Liver (tissue), 9 donors: ENCODE measurements around the gene IL9. TPM values are rescaled to one million over a fixed set of nuclear protein-coding genes. Genes with fewer than 3 reads are reported as not detected.

Experiments
- DNase-seq: peaks from one replicate; pipeline ENCODE4 v3.0.0-alpha.2; 2017; ENCODE audit warnings: low spot score
- H3K27ac ChIP-seq, 2 donors: one replicate each; pipeline ENCODE4 v1.7.0; 2013; ENCODE audit warnings: inconsistent platforms in 2 of 2, low read length in 2 of 2, control low read depth in 1 of 2, low read depth in 1 of 2, mild to moderate bottlenecking in 1 of 2
- H3K27me3 ChIP-seq, 4 donors: one replicate each; pipeline versions ENCODE4 v1.6.1 to v1.7.0; 2013; ENCODE audit warnings: low read length in 3 of 4, inconsistent platforms in 1 of 4, mild to moderate bottlenecking in 1 of 4, moderate library complexity in 1 of 4; ENCODE audit not compliant: control insufficient read depth in 4 of 4, insufficient read depth in 4 of 4
- H3K36me3 ChIP-seq, 4 donors: one replicate each; pipeline versions ENCODE4 v1.6.1 to v1.7.0; 2013; ENCODE audit warnings: low read length in 3 of 4, mild to moderate bottlenecking in 3 of 4, low read depth in 1 of 4, moderate library complexity in 1 of 4; ENCODE audit not compliant: control insufficient read depth in 4 of 4, insufficient read depth in 3 of 4
- H3K4me1 ChIP-seq, 4 donors: one replicate each; pipeline versions ENCODE4 v1.6.1 to v1.7.0; 2013; ENCODE audit warnings: low read length in 3 of 4, mild to moderate bottlenecking in 3 of 4, moderate library complexity in 1 of 4; ENCODE audit not compliant: control insufficient read depth in 4 of 4, insufficient read depth in 4 of 4
- H3K4me3 ChIP-seq, 3 donors: one replicate each; pipeline versions ENCODE4 v1.6.1 to v1.7.0; 2013; ENCODE audit warnings: low read length in 3 of 3, control low read depth in 1 of 3, low read depth in 1 of 3, mild to moderate bottlenecking in 1 of 3
- H3K9ac ChIP-seq, 2 donors: one replicate each; pipeline ENCODE4 v1.7.0; 2013; ENCODE audit warnings: low read length in 2 of 2, mild to moderate bottlenecking in 2 of 2, moderate library complexity in 2 of 2, control low read depth in 1 of 2, low read depth in 1 of 2
- H3K9me3 ChIP-seq, 4 donors: one replicate each; pipeline versions ENCODE4 v1.6.1 to v1.7.0; 2013; ENCODE audit warnings: low read length in 3 of 4; ENCODE audit not compliant: control insufficient read depth in 4 of 4
- ATF3 ChIP-seq: IDR thresholded peaks from 2 replicates; pipeline ENCODE4 v1.6.1; 2016; ENCODE audit warnings: antibody characterized with exemption
- CTCF ChIP-seq: fragments of 150-350 bp; IDR thresholded peaks from 2 replicates; pipeline ENCODE4 v1.5.1; 2017; ENCODE audit warnings: improper control_type of control experiment, low read depth, low read length; ENCODE audit not compliant: missing input control
- FOXA1 ChIP-seq: IDR thresholded peaks from 2 replicates; pipeline ENCODE4 v1.6.1; 2016; ENCODE audit warnings: antibody characterized with exemption
- FOXA2 ChIP-seq: IDR thresholded peaks from 2 replicates; pipeline ENCODE4 v1.6.1; 2016; ENCODE audit warnings: antibody characterized with exemption
- GABPA ChIP-seq, 2 donors: IDR thresholded peaks in 1 of 2; conservative IDR thresholded peaks in 1 of 2; 2 replicates each; pipeline ENCODE4 v1.6.1; 2016; ENCODE audit warnings: antibody characterized with exemption in 2 of 2, mild to moderate bottlenecking in 1 of 2, moderate library complexity in 1 of 2
- HNF4A ChIP-seq, 2 donors: conservative IDR thresholded peaks; 2 replicates each; pipeline ENCODE4 v1.6.1; 2016; ENCODE audit warnings: antibody characterized with exemption in 2 of 2, mild to moderate bottlenecking in 2 of 2
- HNF4G ChIP-seq: IDR thresholded peaks from 2 replicates; pipeline ENCODE4 v1.6.1; 2016; ENCODE audit warnings: antibody characterized with exemption
- JUND ChIP-seq, 2 donors: IDR thresholded peaks; 2 replicates each; pipeline ENCODE4 v1.6.1; 2016; ENCODE audit warnings: antibody characterized with exemption in 2 of 2
- MAX ChIP-seq: IDR thresholded peaks from 2 replicates; pipeline ENCODE4 v1.6.1; 2016; ENCODE audit warnings: antibody characterized with exemption
- NR2F2 ChIP-seq: IDR thresholded peaks from 2 replicates; pipeline ENCODE4 v1.6.1; 2016; ENCODE audit warnings: antibody characterized with exemption
- RAD21 ChIP-seq, 2 donors: IDR thresholded peaks; 2 replicates each; pipeline ENCODE4 v1.6.1; 2016; ENCODE audit warnings: antibody characterized with exemption in 2 of 2, mild to moderate bottlenecking in 2 of 2
- RXRA ChIP-seq, 2 donors: IDR thresholded peaks; 2 replicates each; pipeline ENCODE4 v1.6.1; 2017 to 2018; ENCODE audit warnings: antibody characterized with exemption in 2 of 2, mild to moderate bottlenecking in 1 of 2
- SP1 ChIP-seq: IDR thresholded peaks from 2 replicates; pipeline ENCODE4 v1.6.1; 2018; ENCODE audit warnings: antibody characterized with exemption, mild to moderate bottlenecking
- TAF1 ChIP-seq: conservative IDR thresholded peaks from 2 replicates; pipeline ENCODE4 v1.6.1; 2016; ENCODE audit warnings: antibody characterized with exemption, mild to moderate bottlenecking
- YY1 ChIP-seq: IDR thresholded peaks from 2 replicates; pipeline ENCODE4 v1.6.1; 2016; ENCODE audit warnings: antibody characterized with exemption, mild to moderate bottlenecking
- ZBTB33 ChIP-seq: IDR thresholded peaks from 2 replicates; pipeline ENCODE4 v1.6.1; 2016; ENCODE audit warnings: antibody characterized with exemption
- WGBS: extraction: QIAGEN DNeasy Blood & Tissue Kit; methylation state at CpG from one replicate; pipeline ENCODE4 v1.1.7; 2013; 5-methylcytosine and 5-hydroxymethylcytosine counted together
- polyA plus RNA-seq, 2 donors: library from polyadenylated mRNA; stranded (reverse) in 1 of 2; unstranded in 1 of 2; fragments of 200-250 nt in 1 of 2; fragments of >200 nt in 1 of 2; fragmentation: Nextera tagmentation in 1 of 2; extraction: Ambion mirVana in 1 of 2; gene quantifications; one replicate each; pipeline versions ENCODE4 v1.2.1 to v1.2.3, GENCODE V29; 2013 to 2015
- total RNA-seq, 2 donors: library from RNA; depleted of rRNA; stranded (reverse); fragments of >200 nt; gene quantifications; one replicate each; pipeline ENCODE4 v1.2.3, GENCODE V29; 2014
- TF ChIP-seq, protein P1 (sequence below): IDR thresholded peaks from 2 replicates; pipeline ENCODE4 v1.6.1; 2016; ENCODE audit warnings: antibody characterized with exemption, mild to moderate bottlenecking
- donor health status: healthy.
- donor health status: healthy.
- donor health status: healthy.
- donor health status: healthy.
- donor health status: healthy.

IL9 gene
- total and polyA plus RNA-seq, 4 donors = not detected

GRCh38 chr5:135846311-135846710 is 49.3 kb downstream of the IL9 start:
- Histone ChIP-seq H3K4me3 (no peak overlapping the region), H3K9ac (no peak overlapping the region), H3K36me3 (no peaks in the 10 kb centered on the region), H3K4me1 (no peaks in the 10 kb centered on the region), H3K27ac (no peak overlapping the region), H3K27me3 (no peaks in the 10 kb centered on the region), H3K9me3 (no peaks in the 10 kb centered on the region)
- no peak for DNase-seq
- no peak for TF ChIP-seq NR2F2

DNA sequence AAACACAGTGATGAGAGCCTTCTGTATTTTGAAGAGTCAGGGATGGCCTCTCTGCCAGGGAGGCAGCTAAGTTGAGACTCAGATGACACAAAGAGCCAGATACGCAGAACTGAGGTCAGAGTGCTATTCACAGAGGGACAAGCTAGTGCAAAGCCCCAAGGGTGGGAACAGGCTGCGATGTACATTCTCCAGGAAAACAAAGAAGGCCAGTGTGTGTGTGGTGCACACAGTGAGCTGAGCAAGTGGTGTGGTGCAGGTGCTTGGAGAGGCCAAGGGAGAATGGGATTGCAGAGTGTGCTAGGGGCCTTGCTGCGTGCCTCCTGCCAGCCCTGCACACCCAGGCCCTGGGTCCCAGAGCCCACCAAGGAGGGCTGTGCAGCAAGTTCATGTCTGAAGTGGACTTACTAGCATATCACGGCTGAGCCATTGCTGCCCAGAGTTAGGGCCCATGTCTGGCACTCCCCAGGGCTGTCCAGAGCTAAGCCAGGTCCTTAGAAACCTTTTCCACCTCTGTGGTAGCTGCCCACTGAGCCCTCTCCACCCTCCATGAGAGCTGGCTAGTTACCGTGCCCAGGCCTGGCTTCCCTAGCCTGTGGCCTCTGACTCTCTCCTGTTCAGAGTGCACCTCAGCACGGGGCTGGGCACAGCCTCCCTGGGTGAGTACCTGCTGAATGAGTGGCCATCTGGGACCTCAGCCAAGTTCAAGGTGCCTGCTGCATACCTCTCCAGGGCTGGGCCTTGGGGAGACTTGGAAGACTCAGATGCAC is 51.9 kb downstream of the IL9 start:
- Histone ChIP-seq H3K27me3 (no peaks in the 10 kb centered on the region), H3K4me3 (no peak overlapping the region), H3K27ac (no peak overlapping the region), H3K4me1 (no peaks in the 10 kb centered on the region), H3K9ac (no peak overlapping the region), H3K36me3 (no peaks in the 10 kb centered on the region), H3K9me3 (no peaks in the 10 kb centered on the region)
- no peak for DNase-seq
- TF ChIP-seq SP1 (no peak), RXRA (IDR thresholded peaks at IDR 0.05) (no peak), JUND (IDR thresholded peaks at IDR 0.05) (no peak), HNF4A (conservative IDR thresholded peaks at IDR 0.05) (no peak), FOXA1 (no peak), ZBTB33 (no peak), TAF1 (no peak), RAD21 (IDR thresholded peaks at IDR 0.05) (no peak), ATF3 (no peak), NR2F2 (no peak), GABPA (IDR thresholded peaks at IDR 0.05 in 1 of 2, conservative IDR thresholded peaks at IDR 0.05 in 1 of 2) (no peak), FOXA2 (no peak), YY1 (no peak), HNF4G (no peak), MAX (no peak), CTCF (no peak)
- TF ChIP-seq, protein P1, sequence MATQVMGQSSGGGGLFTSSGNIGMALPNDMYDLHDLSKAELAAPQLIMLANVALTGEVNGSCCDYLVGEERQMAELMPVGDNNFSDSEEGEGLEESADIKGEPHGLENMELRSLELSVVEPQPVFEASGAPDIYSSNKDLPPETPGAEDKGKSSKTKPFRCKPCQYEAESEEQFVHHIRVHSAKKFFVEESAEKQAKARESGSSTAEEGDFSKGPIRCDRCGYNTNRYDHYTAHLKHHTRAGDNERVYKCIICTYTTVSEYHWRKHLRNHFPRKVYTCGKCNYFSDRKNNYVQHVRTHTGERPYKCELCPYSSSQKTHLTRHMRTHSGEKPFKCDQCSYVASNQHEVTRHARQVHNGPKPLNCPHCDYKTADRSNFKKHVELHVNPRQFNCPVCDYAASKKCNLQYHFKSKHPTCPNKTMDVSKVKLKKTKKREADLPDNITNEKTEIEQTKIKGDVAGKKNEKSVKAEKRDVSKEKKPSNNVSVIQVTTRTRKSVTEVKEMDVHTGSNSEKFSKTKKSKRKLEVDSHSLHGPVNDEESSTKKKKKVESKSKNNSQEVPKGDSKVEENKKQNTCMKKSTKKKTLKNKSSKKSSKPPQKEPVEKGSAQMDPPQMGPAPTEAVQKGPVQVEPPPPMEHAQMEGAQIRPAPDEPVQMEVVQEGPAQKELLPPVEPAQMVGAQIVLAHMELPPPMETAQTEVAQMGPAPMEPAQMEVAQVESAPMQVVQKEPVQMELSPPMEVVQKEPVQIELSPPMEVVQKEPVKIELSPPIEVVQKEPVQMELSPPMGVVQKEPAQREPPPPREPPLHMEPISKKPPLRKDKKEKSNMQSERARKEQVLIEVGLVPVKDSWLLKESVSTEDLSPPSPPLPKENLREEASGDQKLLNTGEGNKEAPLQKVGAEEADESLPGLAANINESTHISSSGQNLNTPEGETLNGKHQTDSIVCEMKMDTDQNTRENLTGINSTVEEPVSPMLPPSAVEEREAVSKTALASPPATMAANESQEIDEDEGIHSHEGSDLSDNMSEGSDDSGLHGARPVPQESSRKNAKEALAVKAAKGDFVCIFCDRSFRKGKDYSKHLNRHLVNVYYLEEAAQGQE = no peak
- WGBS = 91% methylated on average over 6 of the region's 6 CpGs
